GM12865 (cell line): ENCODE measurements around the gene ROCK2.

ENCODE experiments used
- DNase-seq: peaks from one replicate; pipeline ENCODE4 v3.0.0; 2010; ENCODE audit warnings: low read depth
- H3K4me3 ChIP-seq: 2 replicates; pipeline ENCODE4 v1.5.1; 2011; ENCODE audit warnings: mild to moderate bottlenecking, low read depth, low read length, control low read depth
- CTCF ChIP-seq: IDR thresholded peaks from 2 replicates; pipeline ENCODE4 v1.5.1; 2011; ENCODE audit warnings: low read length, control low read depth, low read depth, inconsistent platforms; ENCODE audit not compliant: insufficient read depth; ENCODE audit errors: missing control alignments

The ROCK2 gene

GRCh38 chr2:11281186-11281585 is 63.2 kb downstream of the ROCK2 start:
- no peak for DNase-seq
- no peak for TF ChIP-seq CTCF
- H3K4me3 ChIP-seq: no peak overlapping the region

- H3K4me3 ChIP-seq: no peak overlapping the region
- DNase-seq: no peak
- TF ChIP-seq CTCF: no peak
Measured at GRCh38 chr2:11280713-11281112, 63.7 kb downstream of the ROCK2 start.

GRCh38 chr2:11279398-11279797 is 65.0 kb downstream of the ROCK2 start:
- no peak overlapping the region for H3K4me3 ChIP-seq
- no peak for DNase-seq
- no peak for TF ChIP-seq CTCF

GRCh38 chr2:11278219-11278618 is 66.2 kb downstream of the ROCK2 start:
- TF ChIP-seq CTCF: no peak
- no peak for DNase-seq
- no peak overlapping the region for H3K4me3 ChIP-seq

DNA sequence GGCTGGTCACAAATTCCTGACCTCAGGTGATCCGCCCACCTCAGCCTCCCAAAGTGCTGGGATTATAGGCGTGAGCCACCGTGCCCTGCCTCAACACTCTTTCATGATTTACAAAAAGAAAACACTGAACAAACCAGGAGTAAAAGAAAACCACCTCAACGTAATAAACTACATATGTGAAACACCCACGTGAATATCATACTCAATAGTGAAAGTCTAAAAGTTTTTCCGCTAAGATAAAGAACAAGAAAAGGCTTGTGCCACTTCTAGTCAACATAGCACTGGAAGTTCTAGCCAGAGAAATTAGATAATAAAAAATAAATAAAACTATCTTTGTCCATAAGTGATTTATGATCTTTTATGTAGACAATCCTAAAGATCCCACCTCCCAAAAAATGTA is 68.5 kb downstream of the ROCK2 start:
- H3K4me3 ChIP-seq: no peak overlapping the region
- no peak for DNase-seq
- no peak for TF ChIP-seq CTCF

DNA sequence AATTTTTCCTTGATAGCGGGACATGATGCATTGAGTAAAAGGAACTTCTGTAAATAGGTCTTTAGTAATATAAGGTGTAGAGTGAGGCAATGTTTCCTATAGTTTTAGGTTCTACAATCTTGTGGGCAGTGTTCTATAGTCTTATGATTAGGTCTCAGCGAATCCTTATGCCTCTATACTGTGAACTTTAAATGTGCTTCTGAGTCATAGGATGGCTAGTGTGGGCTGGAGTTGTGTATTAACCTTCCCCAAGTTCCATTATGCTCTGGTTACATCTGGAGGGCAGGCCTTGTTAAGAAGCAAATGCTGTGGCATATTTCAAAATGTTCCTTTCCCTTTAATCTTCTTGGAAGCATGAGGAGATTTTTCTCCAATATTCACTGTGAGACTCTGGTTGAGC is 73.5 kb downstream of the ROCK2 start:
- no peak overlapping the region for H3K4me3 ChIP-seq
- DNase-seq: no peak
- TF ChIP-seq CTCF: no peak

DNA sequence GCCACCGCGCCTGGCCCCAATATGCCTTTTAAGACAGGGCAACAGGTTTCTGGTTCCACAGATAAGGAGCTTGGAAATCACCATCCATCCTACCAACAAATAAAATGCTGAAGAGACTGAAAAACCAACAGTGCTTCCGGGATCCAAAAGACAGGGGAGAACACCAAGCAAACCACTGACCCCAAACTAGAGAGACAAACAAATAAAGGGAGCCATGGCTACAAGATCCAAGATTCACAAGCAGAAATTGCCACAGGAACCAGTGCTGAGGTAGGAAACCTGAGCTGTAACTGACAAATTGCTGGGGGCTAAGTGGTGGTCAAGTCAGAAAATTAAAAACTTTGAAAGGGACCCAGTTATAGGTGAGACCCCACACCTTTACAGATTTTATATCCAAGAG is 76.5 kb downstream of the ROCK2 start:
- H3K4me3 ChIP-seq: no peak overlapping the region
- TF ChIP-seq CTCF: no peak
- no peak for DNase-seq
